Measurements from ENCODE around the gene DBNL.

Gene DBNL

DNA sequence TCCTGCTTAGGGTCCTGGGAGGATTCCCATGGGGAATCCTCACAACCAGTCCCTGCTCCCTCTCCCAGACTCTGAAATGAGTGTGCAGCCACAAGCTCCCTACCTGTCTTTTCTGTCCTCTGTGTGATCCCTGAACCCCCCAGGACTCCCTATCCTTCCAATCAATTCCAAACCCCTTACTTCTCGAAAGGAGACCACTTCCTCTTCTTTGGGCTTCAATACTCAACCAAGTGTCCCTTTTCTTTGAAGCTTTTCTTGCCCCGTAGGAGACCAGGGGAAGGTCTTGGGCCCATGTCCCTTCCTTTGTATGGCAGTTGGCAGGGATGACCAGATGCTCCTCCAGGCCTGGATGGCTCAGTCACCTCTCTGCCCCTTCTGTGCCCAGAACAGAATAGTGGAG is 61.3 kb downstream of the DBNL start:
- peak; percentile 0; the same call in 2 of the 3 replicates for ATAC-seq

DNA sequence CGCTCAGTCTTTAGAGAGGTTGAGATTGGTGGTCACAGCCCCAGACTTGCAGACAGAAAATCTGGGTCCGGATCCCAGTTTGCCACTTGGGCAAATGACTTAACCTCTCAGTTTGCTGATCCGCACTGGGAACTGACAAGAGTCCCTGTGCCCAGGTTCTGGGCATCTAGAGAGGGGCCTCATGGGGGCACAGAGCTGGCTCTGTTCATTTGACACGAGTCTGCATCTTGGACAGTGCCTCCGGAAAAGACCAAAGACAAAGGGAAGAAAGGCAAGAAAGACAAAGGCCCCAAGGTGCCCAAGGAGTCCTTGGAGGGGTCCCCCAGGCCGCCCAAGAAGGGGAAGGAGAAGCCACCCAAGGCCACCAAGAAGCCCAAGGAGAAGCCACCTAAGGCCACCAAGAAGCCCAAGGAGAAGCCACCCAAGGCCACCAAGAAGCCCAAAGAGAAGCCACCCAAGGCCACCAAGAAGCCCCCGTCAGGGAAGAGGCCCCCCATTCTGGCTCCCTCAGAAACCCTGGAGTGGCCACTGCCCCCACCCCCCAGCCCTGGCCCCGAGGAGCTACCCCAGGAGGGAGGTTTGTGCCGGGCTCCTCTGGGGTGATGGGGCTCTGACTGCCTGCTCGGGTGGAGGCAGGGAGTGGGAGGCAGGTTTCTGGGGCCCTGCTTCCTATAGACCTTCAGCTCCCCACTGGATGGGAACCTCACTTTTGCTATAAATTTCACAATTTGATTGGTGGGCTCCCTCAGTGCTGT is 62.0 kb downstream of the DBNL start:
- TF ChIP-seq TOX (CRISPR knock-in tag; IDR thresholded peaks at IDR 0.05; ENCODE audit: borderline replicate concordance) (no peak), ISL1 (CRISPR knock-in tag; IDR thresholded peaks at IDR 0.05) (no peak), PPARA (CRISPR knock-in tag; IDR thresholded peaks at IDR 0.05; ENCODE audit: borderline replicate concordance) (no peak), TCF4 (CRISPR knock-in tag; IDR thresholded peaks at IDR 0.05; ENCODE audit: borderline replicate concordance) (no peak), SNAI2 (CRISPR knock-in tag; IDR thresholded peaks at IDR 0.05) (no peak), ZNF8 (CRISPR knock-in tag; IDR thresholded peaks at IDR 0.05) (no peak), GLIS3 (CRISPR knock-in tag; IDR thresholded peaks at IDR 0.05) (no peak), ZC3H10 (CRISPR knock-in tag; IDR thresholded peaks at IDR 0.05) (no peak), CSDC2 (CRISPR knock-in tag; IDR thresholded peaks at IDR 0.05) (no peak), OSR1 (CRISPR knock-in tag; IDR thresholded peaks at IDR 0.05) (no peak), ZFP3 (CRISPR knock-in tag; IDR thresholded peaks at IDR 0.05) (no peak)
- TF ChIP-seq, protein P1, sequence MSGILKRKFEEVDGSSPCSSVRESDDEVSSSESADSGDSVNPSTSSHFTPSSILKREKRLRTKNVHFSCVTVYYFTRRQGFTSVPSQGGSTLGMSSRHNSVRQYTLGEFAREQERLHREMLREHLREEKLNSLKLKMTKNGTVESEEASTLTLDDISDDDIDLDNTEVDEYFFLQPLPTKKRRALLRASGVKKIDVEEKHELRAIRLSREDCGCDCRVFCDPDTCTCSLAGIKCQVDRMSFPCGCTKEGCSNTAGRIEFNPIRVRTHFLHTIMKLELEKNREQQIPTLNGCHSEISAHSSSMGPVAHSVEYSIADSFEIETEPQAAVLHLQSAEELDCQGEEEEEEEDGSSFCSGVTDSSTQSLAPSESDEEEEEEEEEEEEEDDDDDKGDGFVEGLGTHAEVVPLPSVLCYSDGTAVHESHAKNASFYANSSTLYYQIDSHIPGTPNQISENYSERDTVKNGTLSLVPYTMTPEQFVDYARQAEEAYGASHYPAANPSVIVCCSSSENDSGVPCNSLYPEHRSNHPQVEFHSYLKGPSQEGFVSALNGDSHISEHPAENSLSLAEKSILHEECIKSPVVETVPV (CRISPR knock-in tag; IDR thresholded peaks at IDR 0.05), result no peak
- TF ChIP-seq, protein P2, sequence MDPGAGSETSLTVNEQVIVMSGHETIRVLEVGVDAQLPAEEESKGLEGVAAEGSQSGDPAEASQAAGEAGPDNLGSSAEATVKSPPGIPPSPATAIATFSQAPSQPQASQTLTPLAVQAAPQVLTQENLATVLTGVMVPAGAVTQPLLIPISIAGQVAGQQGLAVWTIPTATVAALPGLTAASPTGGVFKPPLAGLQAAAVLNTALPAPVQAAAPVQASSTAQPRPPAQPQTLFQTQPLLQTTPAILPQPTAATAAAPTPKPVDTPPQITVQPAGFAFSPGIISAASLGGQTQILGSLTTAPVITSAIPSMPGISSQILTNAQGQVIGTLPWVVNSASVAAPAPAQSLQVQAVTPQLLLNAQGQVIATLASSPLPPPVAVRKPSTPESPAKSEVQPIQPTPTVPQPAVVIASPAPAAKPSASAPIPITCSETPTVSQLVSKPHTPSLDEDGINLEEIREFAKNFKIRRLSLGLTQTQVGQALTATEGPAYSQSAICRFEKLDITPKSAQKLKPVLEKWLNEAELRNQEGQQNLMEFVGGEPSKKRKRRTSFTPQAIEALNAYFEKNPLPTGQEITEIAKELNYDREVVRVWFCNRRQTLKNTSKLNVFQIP (CRISPR knock-in tag; IDR thresholded peaks at IDR 0.05; ENCODE audit: borderline replicate concordance, low read depth), result no peak
- TF ChIP-seq, protein P3, sequence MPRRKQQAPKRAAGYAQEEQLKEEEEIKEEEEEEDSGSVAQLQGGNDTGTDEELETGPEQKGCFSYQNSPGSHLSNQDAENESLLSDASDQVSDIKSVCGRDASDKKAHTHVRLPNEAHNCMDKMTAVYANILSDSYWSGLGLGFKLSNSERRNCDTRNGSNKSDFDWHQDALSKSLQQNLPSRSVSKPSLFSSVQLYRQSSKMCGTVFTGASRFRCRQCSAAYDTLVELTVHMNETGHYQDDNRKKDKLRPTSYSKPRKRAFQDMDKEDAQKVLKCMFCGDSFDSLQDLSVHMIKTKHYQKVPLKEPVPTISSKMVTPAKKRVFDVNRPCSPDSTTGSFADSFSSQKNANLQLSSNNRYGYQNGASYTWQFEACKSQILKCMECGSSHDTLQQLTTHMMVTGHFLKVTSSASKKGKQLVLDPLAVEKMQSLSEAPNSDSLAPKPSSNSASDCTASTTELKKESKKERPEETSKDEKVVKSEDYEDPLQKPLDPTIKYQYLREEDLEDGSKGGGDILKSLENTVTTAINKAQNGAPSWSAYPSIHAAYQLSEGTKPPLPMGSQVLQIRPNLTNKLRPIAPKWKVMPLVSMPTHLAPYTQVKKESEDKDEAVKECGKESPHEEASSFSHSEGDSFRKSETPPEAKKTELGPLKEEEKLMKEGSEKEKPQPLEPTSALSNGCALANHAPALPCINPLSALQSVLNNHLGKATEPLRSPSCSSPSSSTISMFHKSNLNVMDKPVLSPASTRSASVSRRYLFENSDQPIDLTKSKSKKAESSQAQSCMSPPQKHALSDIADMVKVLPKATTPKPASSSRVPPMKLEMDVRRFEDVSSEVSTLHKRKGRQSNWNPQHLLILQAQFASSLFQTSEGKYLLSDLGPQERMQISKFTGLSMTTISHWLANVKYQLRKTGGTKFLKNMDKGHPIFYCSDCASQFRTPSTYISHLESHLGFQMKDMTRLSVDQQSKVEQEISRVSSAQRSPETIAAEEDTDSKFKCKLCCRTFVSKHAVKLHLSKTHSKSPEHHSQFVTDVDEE (CRISPR knock-in tag; IDR thresholded peaks at IDR 0.05), result no peak
- TF ChIP-seq, protein P4, sequence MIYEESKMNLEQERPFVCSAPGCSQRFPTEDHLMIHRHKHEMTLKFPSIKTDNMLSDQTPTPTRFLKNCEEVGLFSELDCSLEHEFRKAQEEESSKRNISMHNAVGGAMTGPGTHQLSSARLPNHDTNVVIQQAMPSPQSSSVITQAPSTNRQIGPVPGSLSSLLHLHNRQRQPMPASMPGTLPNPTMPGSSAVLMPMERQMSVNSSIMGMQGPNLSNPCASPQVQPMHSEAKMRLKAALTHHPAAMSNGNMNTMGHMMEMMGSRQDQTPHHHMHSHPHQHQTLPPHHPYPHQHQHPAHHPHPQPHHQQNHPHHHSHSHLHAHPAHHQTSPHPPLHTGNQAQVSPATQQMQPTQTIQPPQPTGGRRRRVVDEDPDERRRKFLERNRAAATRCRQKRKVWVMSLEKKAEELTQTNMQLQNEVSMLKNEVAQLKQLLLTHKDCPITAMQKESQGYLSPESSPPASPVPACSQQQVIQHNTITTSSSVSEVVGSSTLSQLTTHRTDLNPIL (CRISPR knock-in tag; IDR thresholded peaks at IDR 0.05; ENCODE audit: low read depth), result no peak
- no peak for ATAC-seq

More for the DNA sequence above, 61.3 kb downstream of the DBNL start:
- TF ChIP-seq RARB (CRISPR knock-in tag; IDR thresholded peaks at IDR 0.05) (no peak), BACH2 (CRISPR knock-in tag; IDR thresholded peaks at IDR 0.05; ENCODE audit: borderline replicate concordance) (no peak), ISL1 (CRISPR knock-in tag; IDR thresholded peaks at IDR 0.05) (no peak), PPARA (CRISPR knock-in tag; IDR thresholded peaks at IDR 0.05; ENCODE audit: borderline replicate concordance) (no peak), SNAI2 (CRISPR knock-in tag; IDR thresholded peaks at IDR 0.05) (no peak), GLIS3 (CRISPR knock-in tag; IDR thresholded peaks at IDR 0.05) (no peak), ZFP30 (CRISPR knock-in tag; IDR thresholded peaks at IDR 0.05) (no peak), ZNF8 (CRISPR knock-in tag; IDR thresholded peaks at IDR 0.05) (no peak), TCF4 (CRISPR knock-in tag; IDR thresholded peaks at IDR 0.05; ENCODE audit: borderline replicate concordance) (no peak), ZC3H10 (CRISPR knock-in tag; IDR thresholded peaks at IDR 0.05) (no peak)
- TF ChIP-seq, protein P3 (CRISPR knock-in tag; IDR thresholded peaks at IDR 0.05), result no peak
- TF ChIP-seq, protein P5, sequence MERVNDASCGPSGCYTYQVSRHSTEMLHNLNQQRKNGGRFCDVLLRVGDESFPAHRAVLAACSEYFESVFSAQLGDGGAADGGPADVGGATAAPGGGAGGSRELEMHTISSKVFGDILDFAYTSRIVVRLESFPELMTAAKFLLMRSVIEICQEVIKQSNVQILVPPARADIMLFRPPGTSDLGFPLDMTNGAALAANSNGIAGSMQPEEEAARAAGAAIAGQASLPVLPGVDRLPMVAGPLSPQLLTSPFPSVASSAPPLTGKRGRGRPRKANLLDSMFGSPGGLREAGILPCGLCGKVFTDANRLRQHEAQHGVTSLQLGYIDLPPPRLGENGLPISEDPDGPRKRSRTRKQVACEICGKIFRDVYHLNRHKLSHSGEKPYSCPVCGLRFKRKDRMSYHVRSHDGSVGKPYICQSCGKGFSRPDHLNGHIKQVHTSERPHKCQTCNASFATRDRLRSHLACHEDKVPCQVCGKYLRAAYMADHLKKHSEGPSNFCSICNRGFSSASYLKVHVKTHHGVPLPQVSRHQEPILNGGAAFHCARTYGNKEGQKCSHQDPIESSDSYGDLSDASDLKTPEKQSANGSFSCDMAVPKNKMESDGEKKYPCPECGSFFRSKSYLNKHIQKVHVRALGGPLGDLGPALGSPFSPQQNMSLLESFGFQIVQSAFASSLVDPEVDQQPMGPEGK (CRISPR knock-in tag; IDR thresholded peaks at IDR 0.05; ENCODE audit: borderline replicate concordance), result no peak
